Fibroblast of mammary gland (primary cell): ENCODE results near the gene SYVN1.
A peak's percentile ranks its signal among the peaks of the same experiment; 100 is the strongest.

ENCODE experiments used
- DNase-seq: peaks from one replicate; pipeline ENCODE4 v3.0.0-alpha.2; 2010; ENCODE audit warnings: low read depth
- H3K4me3 ChIP-seq: 2 replicates; pipeline ENCODE4 v1.5.1; 2011; ENCODE audit warnings: low read depth, mild to moderate bottlenecking, low read length, moderate library complexity; ENCODE audit not compliant: control insufficient read depth
- CTCF ChIP-seq: conservative IDR thresholded peaks from 2 replicates; pipeline ENCODE4 v1.5.1; 2011; ENCODE audit warnings: low read depth, low read length, inconsistent platforms; ENCODE audit not compliant: control insufficient read depth, insufficient read depth

Gene SYVN1

GRCh38 chr11:65090628-65091027 is 43.7 kb downstream of the SYVN1 start:
- no peak overlapping the region for H3K4me3 ChIP-seq
- TF ChIP-seq CTCF, result no peak

GRCh38 chr11:65089621-65090020 is 44.7 kb downstream of the SYVN1 start:
- DNase-seq, result no peak
- no peak overlapping the region for H3K4me3 ChIP-seq
- no peak for TF ChIP-seq CTCF

More at GRCh38 chr11:65090628-65091027, 43.7 kb downstream of the SYVN1 start:
- no peak for DNase-seq

- no peak for TF ChIP-seq CTCF
- H3K4me3 ChIP-seq, result no peak overlapping the region
- no peak for DNase-seq
Measured at GRCh38 chr11:65087827-65088226, 46.5 kb downstream of the SYVN1 start.

- H3K4me3 ChIP-seq, result no peak overlapping the region
- DNase-seq, result no peak
- no peak for TF ChIP-seq CTCF
Measured at GRCh38 chr11:65087216-65087615, 47.1 kb downstream of the SYVN1 start.

- TF ChIP-seq CTCF, result no peak
- no peak for DNase-seq
- H3K4me3 ChIP-seq, result no peak overlapping the region
Measured at GRCh38 chr11:65086809-65087208, 47.5 kb downstream of the SYVN1 start.

GRCh38 chr11:65085446-65085845 is 48.9 kb downstream of the SYVN1 start:
- TF ChIP-seq CTCF, result no peak
- DNase-seq, result peak; percentile 16
- no peak overlapping the region for H3K4me3 ChIP-seq
